Osteoblast (primary cell): ENCODE data around the gene FZD8. TPM values are rescaled to one million over a fixed set of nuclear protein-coding genes. Genes with fewer than 3 reads are reported as not detected.

Source experiments
- DNase-seq: peaks from one replicate; pipeline ENCODE4 v3.0.0; 2011; ENCODE audit warnings: low spot score, mixed read lengths; ENCODE audit not compliant: insufficient read length; ENCODE audit errors: missing footprints
- H2AFZ ChIP-seq: 2 replicates; pipeline ENCODE4 v1.6.0; 2011; ENCODE audit warnings: mild to moderate bottlenecking, low read length
- H3K27ac ChIP-seq: 2 replicates; pipeline ENCODE4 v1.5.1; 2011; ENCODE audit warnings: mild to moderate bottlenecking, low read depth, low read length, moderate library complexity
- H3K27me3 ChIP-seq: 2 replicates; pipeline ENCODE4 v1.6.0; 2012; ENCODE audit warnings: mild to moderate bottlenecking, control low read depth, inconsistent platforms, low read length, moderate library complexity; ENCODE audit not compliant: insufficient read depth
- H3K36me3 ChIP-seq: 2 replicates; pipeline ENCODE4 v1.5.1; 2011; ENCODE audit warnings: mild to moderate bottlenecking, low read length, control low read depth, moderate library complexity; ENCODE audit not compliant: insufficient read depth
- H3K4me1 ChIP-seq: 2 replicates; pipeline ENCODE4 v1.5.1; 2011; ENCODE audit warnings: mild to moderate bottlenecking, low read length, control low read depth, moderate library complexity; ENCODE audit not compliant: insufficient read depth
- H3K4me2 ChIP-seq: 2 replicates; pipeline ENCODE4 v1.6.0; 2011; ENCODE audit warnings: mild to moderate bottlenecking, low read length; ENCODE audit not compliant: insufficient read depth
- H3K4me3 ChIP-seq: fragments of 200-600 bp; sonication (generic); 3 replicates; pipeline ENCODE4 v1.5.1; 2012; ENCODE audit warnings: mild to moderate bottlenecking, low read length, inconsistent platforms; ENCODE audit not compliant: insufficient read depth
- H3K79me2 ChIP-seq: 2 replicates; pipeline ENCODE4 v1.6.0; 2012; ENCODE audit warnings: mild to moderate bottlenecking, low read length, control low read depth, inconsistent platforms; ENCODE audit not compliant: insufficient read depth
- H3K9me3 ChIP-seq: 2 replicates; pipeline ENCODE4 v1.5.1; 2011; ENCODE audit warnings: low read depth, low read length, control low read depth
- H4K20me1 ChIP-seq: 2 replicates; pipeline ENCODE4 v1.6.0; 2012; ENCODE audit warnings: mild to moderate bottlenecking, low read length, control low read depth; ENCODE audit not compliant: insufficient read depth
- CTCF ChIP-seq: IDR thresholded peaks from 2 replicates; pipeline ENCODE4 v1.5.1; 2011; ENCODE audit warnings: mild to moderate bottlenecking, low read depth, low read length, moderate library complexity; ENCODE audit errors: extremely low read depth
- total RNA-seq: library from RNA; depleted of rRNA; stranded (reverse); fragments of >200 nt; gene quantifications from 2 replicates; pipeline ENCODE4 v1.2.3, GENCODE V29; 2012

FZD8 gene
- total RNA-seq, 1 donor, result 15.2 TPM

- Histone ChIP-seq H3K27ac (no peak overlapping the region), H3K36me3 (no peaks in the 10 kb centered on the region), H3K4me1 (no peaks in the 10 kb centered on the region), H4K20me1 (no peaks in the 10 kb centered on the region), H3K4me3 (no peak overlapping the region), H3K9me3 (no peaks in the 10 kb centered on the region), H3K4me2 (no peak overlapping the region), H2AFZ (no peak overlapping the region), H3K79me2 (no peaks in the 10 kb centered on the region), H3K27me3 (no peaks in the 10 kb centered on the region)
- DNase-seq, result no peak
- no peak for TF ChIP-seq CTCF
Observed at GRCh38 chr10:35668865-35669650, 27.0 kb upstream of the FZD8 start.

- no peak for DNase-seq
- Histone ChIP-seq H2AFZ (no peak overlapping the region), H3K9me3 (no peaks in the 10 kb centered on the region), H3K27me3 (no peaks in the 10 kb centered on the region), H3K27ac (no peak overlapping the region), H3K36me3 (no peaks in the 10 kb centered on the region), H3K4me1 (no peaks in the 10 kb centered on the region), H3K4me2 (no peak overlapping the region), H4K20me1 (no peaks in the 10 kb centered on the region), H3K4me3 (no peak overlapping the region), H3K79me2 (no peaks in the 10 kb centered on the region)
- TF ChIP-seq CTCF, result no peak
Observed at GRCh38 chr10:35667971-35668370, 25.9 kb upstream of the FZD8 start.

DNA sequence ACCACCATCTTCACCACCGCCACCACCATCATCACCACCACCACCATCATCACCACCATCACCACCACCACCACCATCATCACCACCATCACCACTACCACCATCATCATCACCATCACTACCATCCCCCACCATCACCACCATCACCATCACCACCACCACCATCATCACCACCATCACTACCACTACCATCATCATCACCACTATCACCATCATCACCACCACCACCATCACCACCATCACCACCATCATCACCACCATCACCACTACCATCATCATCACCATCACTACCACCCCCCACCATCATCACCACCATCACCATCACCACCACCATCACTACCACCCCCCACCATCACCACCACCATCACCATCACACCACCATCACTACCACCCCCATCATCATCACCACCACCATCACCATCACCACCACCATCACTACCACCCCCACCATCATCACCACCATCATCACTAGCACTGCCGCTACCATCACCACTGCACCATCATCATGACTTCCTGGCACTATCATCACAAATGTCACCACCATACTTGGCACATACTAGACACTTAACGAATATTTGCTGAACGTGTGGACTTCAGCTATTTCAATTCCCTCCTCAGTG, 25.3 kb upstream of the FZD8 start:
- no peak for DNase-seq

More for the DNA sequence above, 25.3 kb upstream of the FZD8 start:
- TF ChIP-seq CTCF, result no peak
- no peaks in the 10 kb centered on the region for H3K27me3 ChIP-seq
- no peak overlapping the region for H3K4me2 ChIP-seq
- H4K20me1 ChIP-seq, result no peaks in the 10 kb centered on the region
- H3K27ac ChIP-seq, result no peak overlapping the region
- no peak overlapping the region for H3K4me3 ChIP-seq
- no peaks in the 10 kb centered on the region for H3K36me3 ChIP-seq
- H3K9me3 ChIP-seq, result no peaks in the 10 kb centered on the region
- no peaks in the 10 kb centered on the region for H3K79me2 ChIP-seq
- H3K4me1 ChIP-seq, result no peaks in the 10 kb centered on the region
- no peak overlapping the region for H2AFZ ChIP-seq
